Activated CD4-positive, alpha-beta T cell treated with anti-CD3 and anti-CD28 coated beads for 48 hours (primary cell): Measurements from ENCODE around the gene GPR39.
"Not testable (repeated sequence)": the region's sequence is repeated elsewhere in the genome, so short reads cannot be mapped to it uniquely, and the experiment has no call there.

Experiments
- DNase-seq: peaks from one replicate; pipeline ENCODE4 v3.0.0-alpha.2; 2020

GPR39 gene

GRCh38 chr2:132416723-132417395, at the start of gene GPR39:
Gene GPR39 (plus strand): TSS chr2:132416805.
- DNase-seq: no peak

- DNase-seq: no peak
Observed at GRCh38 chr2:132368191-132368590, 48.4 kb upstream of the GPR39 start.

- DNase-seq: no peak
Observed at GRCh38 chr2:132372276-132372675, 44.3 kb upstream of the GPR39 start.

GRCh38 chr2:132373391-132374135, 43.0 kb upstream of the GPR39 start:
- DNase-seq: no peak

- no peak for DNase-seq
Observed at GRCh38 chr2:132374151-132374550, 42.5 kb upstream of the GPR39 start.

GRCh38 chr2:132374551-132374950, 42.1 kb upstream of the GPR39 start:
- no peak for DNase-seq

GRCh38 chr2:132374961-132375360, 41.6 kb upstream of the GPR39 start:
- DNase-seq: no peak

GRCh38 chr2:132381376-132381775, 35.2 kb upstream of the GPR39 start:
- DNase-seq: no peak

GRCh38 chr2:132383956-132384355, 32.6 kb upstream of the GPR39 start:
- no peak for DNase-seq

GRCh38 chr2:132384491-132385151, 32.0 kb upstream of the GPR39 start:
- DNase-seq: no peak

GRCh38 chr2:132387126-132387525, 29.5 kb upstream of the GPR39 start:
- DNase-seq: no peak

- no peak for DNase-seq
Observed at GRCh38 chr2:132390076-132390475, 26.5 kb upstream of the GPR39 start.

- DNase-seq: no peak
Observed at GRCh38 chr2:132391378-132391777, 25.2 kb upstream of the GPR39 start.

- DNase-seq: no peak
Observed at GRCh38 chr2:132392221-132392620, 24.4 kb upstream of the GPR39 start.

GRCh38 chr2:132392879-132393278, 23.7 kb upstream of the GPR39 start:
- DNase-seq: no peak

GRCh38 chr2:132397042-132397441, 19.6 kb upstream of the GPR39 start:
- not testable (repeated sequence) for DNase-seq

GRCh38 chr2:132400169-132400900, 16.3 kb upstream of the GPR39 start:
- no peak for DNase-seq

- DNase-seq: no peak
Observed at GRCh38 chr2:132400901-132401240, 15.7 kb upstream of the GPR39 start.

GRCh38 chr2:132401326-132401725, 15.3 kb upstream of the GPR39 start:
- DNase-seq: no peak

GRCh38 chr2:132403146-132403545, 13.5 kb upstream of the GPR39 start:
- no peak for DNase-seq

- no peak for DNase-seq
Observed at GRCh38 chr2:132404056-132404455, 12.5 kb upstream of the GPR39 start.

- DNase-seq: no peak
Observed at GRCh38 chr2:132407784-132408183, 8.8 kb upstream of the GPR39 start.

- no peak for DNase-seq
Observed at GRCh38 chr2:132412021-132412420, 4.6 kb upstream of the GPR39 start.
